Left lung (tissue), 10 donors: Measurements from ENCODE around the gene CDH13. TPM values are rescaled to one million over a fixed set of nuclear protein-coding genes. Genes with fewer than 3 reads are reported as not detected.

Experiments used
- ATAC-seq: fragments of 200-7000 bp; cut with Tn5 transposase; one replicate; pipeline ENCODE4 v1.9.1; 2020; ENCODE audit warnings: moderate library complexity
- DNase-seq, 4 donors: peaks; one replicate each; pipeline ENCODE4 v3.0.0-alpha.2; 2013 to 2020
- H3K27ac ChIP-seq, 2 donors: fragments of 200-600 bp; sonication (generic) in 1 of 2; one replicate each; pipeline versions ENCODE4 v1.5.0 to v1.8.0; 2020 to 2021
- H3K27me3 ChIP-seq, 2 donors: fragments of 200-600 bp; sonication (generic) in 1 of 2; one replicate each; pipeline versions ENCODE4 v1.5.0 to v1.8.0; 2020 to 2021
- H3K36me3 ChIP-seq, 2 donors: fragments of 200-600 bp; sonication (generic) in 1 of 2; one replicate each; pipeline versions ENCODE4 v1.5.0 to v1.8.0; 2020 to 2021
- H3K4me1 ChIP-seq, 2 donors: fragments of 200-600 bp; one replicate each; pipeline ENCODE4 v1.8.0; 2021
- H3K4me3 ChIP-seq, 2 donors: fragments of 200-600 bp; sonication (generic) in 1 of 2; one replicate each; pipeline versions ENCODE4 v1.5.0 to v1.8.0; 2020 to 2021; ENCODE audit warnings: mild to moderate bottlenecking in 1 of 2
- H3K9me3 ChIP-seq, 2 donors: fragments of 200-600 bp; sonication (generic) in 1 of 2; one replicate each; pipeline versions ENCODE4 v1.5.0 to v1.8.0; 2020 to 2021
- intact Hi-C, 2 donors: fragments of 100-400 bp; cut with DNase I; formaldehyde crosslinking; loops; one replicate each; pipeline versions ENCODE4 v1.11.2 to v1.14.2; 2022
- polyA plus RNA-seq, 6 donors: library from polyadenylated mRNA; unstranded; fragments of 120-200 nt; gene quantifications; one replicate each; pipeline ENCODE4 v1.2.1, GENCODE V29; 2013; ENCODE audit not compliant: insufficient read length in 6 of 6
- total RNA-seq, 2 donors: library from RNA; stranded (reverse); fragmentation: NEBNext Ultra II Directional; extraction: Animal tissue kit (Norgen Biotek cat#: 25700); gene quantifications; one replicate each; pipeline ENCODE4 v1.2.1, GENCODE V29; 2021
- TF ChIP-seq, protein P1 (sequence below), 2 donors: fragments of 200-600 bp; sonication (generic) in 1 of 2; IDR thresholded peaks; one replicate each; pipeline versions ENCODE4 v1.5.0 to v1.8.0; 2021; ENCODE audit warnings: antibody characterized with exemption in 2 of 2
- donor health status: DM: no; HTN: yes; CAD: no.
- donor health status: DM: no; HTN: no; CAD: no.

The CDH13 gene
- total and polyA plus RNA-seq, 8 donors, result 2.7 to 20.3 (median 3.2) TPM

DNA sequence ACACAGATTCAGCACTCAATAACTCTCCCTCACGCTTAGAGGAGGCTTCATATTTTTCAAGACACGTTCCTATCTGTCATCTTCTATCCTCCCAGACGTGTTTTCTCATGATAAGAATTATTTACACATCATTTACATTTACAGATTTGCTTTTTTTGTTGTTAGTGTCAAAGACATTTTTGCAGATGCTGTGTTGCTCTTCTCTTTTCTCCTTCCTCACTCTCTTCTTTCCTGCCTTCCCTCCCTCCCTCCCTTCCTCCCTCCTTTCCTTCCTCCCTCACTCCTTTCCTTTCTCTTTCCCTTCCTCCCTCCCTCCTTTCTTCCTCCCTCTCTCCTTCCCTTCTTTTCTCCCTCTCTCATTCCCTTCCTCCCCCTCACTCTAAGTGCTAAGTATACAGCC lies 643.9 kb downstream of the CDH13 start:
- no peak for DNase-seq
- H3K27me3 ChIP-seq, result no peaks in the 10 kb centered on the region
- no peak overlapping the region for H3K27ac ChIP-seq
- intact Hi-C loops, result no loop called here
- no peaks in the 10 kb centered on the region for H3K4me1 ChIP-seq
- ATAC-seq, result no peak
- TF ChIP-seq, protein P1, sequence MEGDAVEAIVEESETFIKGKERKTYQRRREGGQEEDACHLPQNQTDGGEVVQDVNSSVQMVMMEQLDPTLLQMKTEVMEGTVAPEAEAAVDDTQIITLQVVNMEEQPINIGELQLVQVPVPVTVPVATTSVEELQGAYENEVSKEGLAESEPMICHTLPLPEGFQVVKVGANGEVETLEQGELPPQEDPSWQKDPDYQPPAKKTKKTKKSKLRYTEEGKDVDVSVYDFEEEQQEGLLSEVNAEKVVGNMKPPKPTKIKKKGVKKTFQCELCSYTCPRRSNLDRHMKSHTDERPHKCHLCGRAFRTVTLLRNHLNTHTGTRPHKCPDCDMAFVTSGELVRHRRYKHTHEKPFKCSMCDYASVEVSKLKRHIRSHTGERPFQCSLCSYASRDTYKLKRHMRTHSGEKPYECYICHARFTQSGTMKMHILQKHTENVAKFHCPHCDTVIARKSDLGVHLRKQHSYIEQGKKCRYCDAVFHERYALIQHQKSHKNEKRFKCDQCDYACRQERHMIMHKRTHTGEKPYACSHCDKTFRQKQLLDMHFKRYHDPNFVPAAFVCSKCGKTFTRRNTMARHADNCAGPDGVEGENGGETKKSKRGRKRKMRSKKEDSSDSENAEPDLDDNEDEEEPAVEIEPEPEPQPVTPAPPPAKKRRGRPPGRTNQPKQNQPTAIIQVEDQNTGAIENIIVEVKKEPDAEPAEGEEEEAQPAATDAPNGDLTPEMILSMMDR (IDR thresholded peaks at IDR 0.05), result no peak
- no peaks in the 10 kb centered on the region for H3K36me3 ChIP-seq
- no peak overlapping the region for H3K4me3 ChIP-seq
- H3K9me3 ChIP-seq, result no peaks in the 10 kb centered on the region

DNA sequence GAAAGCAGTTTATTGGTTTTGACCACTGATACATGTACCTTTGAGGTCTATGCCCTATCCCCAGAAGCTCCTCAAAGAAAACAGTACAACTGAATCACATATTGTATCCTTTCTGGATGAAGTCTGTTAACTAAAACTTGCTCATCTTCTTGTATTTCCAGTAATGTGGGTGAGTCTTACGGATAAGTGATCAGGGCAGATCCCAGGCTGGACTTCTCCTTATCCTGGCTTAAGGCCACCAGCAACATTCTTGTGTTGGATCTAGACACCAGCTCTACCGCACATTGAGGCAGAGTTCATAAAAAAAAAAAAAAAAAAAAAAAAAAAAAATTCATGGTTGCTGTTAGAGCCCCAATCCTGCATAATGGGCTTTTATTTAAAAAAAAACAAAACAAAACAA lies 644.4 kb downstream of the CDH13 start:
- Histone ChIP-seq H3K4me1 (no peaks in the 10 kb centered on the region), H3K27me3 (no peaks in the 10 kb centered on the region), H3K27ac (no peak overlapping the region), H3K36me3 (no peaks in the 10 kb centered on the region), H3K4me3 (no peak overlapping the region), H3K9me3 (no peaks in the 10 kb centered on the region)
- DNase-seq (no peak), ATAC-seq (no peak)
- intact Hi-C loops, result no loop called here
- TF ChIP-seq, protein P1 (IDR thresholded peaks at IDR 0.05), result no peak

DNA sequence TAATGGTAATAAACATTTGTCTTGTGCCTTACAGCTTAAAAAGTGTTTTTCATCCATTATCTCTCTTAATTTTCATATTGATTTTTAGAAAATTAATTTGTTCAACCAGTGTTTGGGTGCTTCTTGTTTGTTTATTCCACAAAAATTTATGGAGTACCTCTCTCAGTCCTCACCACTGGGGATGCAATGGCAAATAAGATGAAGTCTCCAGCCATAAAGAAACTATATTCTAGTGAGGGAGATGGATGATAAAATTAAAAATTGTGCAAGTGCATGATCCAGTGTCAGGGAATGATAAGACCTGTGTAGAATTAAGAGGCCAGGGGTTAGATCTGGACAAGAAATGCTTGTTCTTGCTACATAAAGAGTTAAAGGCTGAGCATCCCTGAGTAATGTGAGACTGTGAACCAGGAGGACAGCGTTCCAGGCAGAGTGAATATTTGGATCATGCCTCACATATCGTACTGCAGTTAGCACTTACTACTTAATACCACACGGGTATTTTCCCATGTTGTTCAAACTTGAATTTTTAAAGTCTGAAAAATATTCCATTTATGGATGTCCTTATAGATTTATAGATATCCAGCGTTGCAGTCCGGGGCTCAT lies 645.3 kb downstream of the CDH13 start:
- intact Hi-C loops, result no loop called here
- TF ChIP-seq, protein P1 (IDR thresholded peaks at IDR 0.05), result no peak
- ATAC-seq (no peak), DNase-seq (no peak)
- no peaks in the 10 kb centered on the region for H3K27me3 ChIP-seq
- no peaks in the 10 kb centered on the region for H3K9me3 ChIP-seq
- H3K4me1 ChIP-seq, result no peaks in the 10 kb centered on the region
- no peak overlapping the region for H3K4me3 ChIP-seq
- H3K27ac ChIP-seq, result no peak overlapping the region
- H3K36me3 ChIP-seq, result no peaks in the 10 kb centered on the region

DNA sequence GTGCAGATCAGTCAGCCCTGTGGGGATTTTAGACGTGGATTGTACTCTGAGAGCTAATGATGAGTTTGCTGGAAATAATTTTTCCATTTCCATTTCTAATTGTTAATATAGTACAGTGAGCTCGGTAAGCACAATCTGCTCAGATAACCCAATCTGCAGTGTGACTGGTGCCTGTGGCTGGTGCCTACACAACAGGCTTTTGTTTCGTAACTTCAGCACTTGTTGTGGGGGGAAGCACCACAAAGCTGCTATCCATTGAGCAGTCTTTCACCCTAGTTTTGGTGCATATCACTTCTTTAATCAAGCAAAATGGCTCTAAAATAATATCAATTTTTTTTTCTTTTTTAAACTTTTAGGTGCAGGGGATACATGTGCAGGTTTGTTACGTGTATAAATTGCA lies 646.1 kb downstream of the CDH13 start:
- Histone ChIP-seq H3K36me3 (no peaks in the 10 kb centered on the region), H3K27ac (no peak overlapping the region), H3K27me3 (no peaks in the 10 kb centered on the region), H3K4me1 (no peaks in the 10 kb centered on the region), H3K4me3 (no peak overlapping the region), H3K9me3 (no peaks in the 10 kb centered on the region)
- TF ChIP-seq, protein P1 (IDR thresholded peaks at IDR 0.05), result no peak
- intact Hi-C loops, result no loop called here
- DNase-seq (no peak), ATAC-seq (no peak)

DNA sequence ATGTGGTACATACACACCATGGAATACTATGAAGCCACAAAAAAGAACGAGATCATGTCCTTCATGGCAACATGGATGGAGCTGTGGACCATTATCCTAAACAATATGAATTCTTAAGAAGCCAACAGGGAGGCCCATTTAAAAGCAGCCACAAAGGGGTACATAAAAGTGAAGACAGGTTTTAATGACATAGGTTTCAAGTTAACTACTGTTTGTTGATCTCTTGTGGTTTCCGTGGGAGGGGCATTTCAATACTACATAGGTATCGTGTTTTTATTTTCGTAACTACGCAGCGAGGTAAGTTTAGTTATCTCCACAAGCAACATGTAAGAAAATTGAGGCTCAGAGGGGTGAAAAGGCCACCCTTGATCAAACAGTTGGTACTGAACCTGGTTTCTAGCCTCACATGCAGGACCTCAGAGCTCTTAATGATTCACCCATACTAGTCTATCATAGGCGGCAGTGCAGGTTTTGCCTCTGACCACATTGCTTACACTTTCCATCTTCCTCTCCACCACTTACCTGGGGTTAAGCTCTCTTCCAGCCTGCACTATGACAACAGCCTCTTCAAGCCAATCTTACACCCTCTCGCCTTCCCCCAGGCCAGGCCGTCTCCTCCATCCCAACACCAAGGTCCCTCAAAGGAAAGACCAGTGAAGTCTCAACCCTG lies 646.9 kb downstream of the CDH13 start:
- DNase-seq (no peak), ATAC-seq (no peak)
- Histone ChIP-seq H3K4me3 (no peak overlapping the region), H3K27ac (no peak overlapping the region), H3K27me3 (no peaks in the 10 kb centered on the region), H3K4me1 (no peaks in the 10 kb centered on the region), H3K36me3 (no peaks in the 10 kb centered on the region), H3K9me3 (no peaks in the 10 kb centered on the region)
- intact Hi-C loops, result no loop called here
- TF ChIP-seq, protein P1 (IDR thresholded peaks at IDR 0.05), result no peak
